Measurements from ENCODE around the gene KIF25.

GRCh38 chr6:167977717-167978467, 19.6 kb upstream of the KIF25 start:
- TF ChIP-seq RCOR1 (IDR thresholded peaks at IDR 0.05; ENCODE audit: low read depth, low read length) (no peak), CTCF (IDR thresholded peaks at IDR 0.05) (no peak), POLR2AphosphoS2 (conservative IDR thresholded peaks at IDR 0.05; ENCODE audit: low read length) (no peak)

All from A549 (cell line).